ENCODE results near the gene KRTAP4-12.
"Not testable (repeated sequence)": the region's sequence is repeated elsewhere in the genome, so short reads cannot be mapped to it uniquely, and the experiment has no call there.

Gene KRTAP4-12

DNA sequence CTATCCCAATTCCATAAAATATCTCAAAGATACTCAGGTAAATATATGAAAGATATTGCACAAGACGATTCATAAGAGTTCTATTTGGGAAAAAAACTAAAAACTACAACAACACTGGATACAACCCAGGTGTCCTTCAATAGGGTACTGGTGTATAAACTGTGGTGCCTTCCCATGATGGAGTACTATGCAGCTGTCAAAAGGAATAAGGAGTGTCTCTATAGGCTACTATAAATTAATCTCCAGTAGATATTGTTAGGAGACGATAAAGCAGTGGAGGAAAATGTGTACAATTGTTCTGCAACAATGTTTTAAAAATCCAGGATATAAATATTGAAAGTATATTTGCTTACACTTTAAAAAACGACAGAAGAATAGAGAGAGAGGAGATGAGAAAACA, 2.4 kb upstream of the KRTAP4-12 start:
- no peak for DNase-seq (ENCODE audit: low spot score)

DNA sequence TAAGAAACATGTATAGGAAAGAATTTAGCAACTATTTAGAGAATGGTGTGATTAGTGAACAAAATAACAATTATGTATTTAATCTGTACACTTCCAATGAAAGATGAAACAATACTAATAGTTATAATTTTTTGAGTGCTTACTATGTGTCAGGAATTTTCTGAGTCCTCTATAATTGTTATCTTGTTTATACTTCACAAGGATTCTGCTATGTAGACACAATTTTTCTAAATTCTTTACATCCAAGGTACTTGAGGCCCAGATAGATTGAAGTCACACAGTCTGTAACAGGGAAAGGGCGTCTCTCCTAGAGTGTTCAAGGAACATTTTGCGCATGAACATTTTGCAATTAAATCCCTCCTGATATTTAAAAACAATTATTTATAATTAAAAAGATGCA, 1.1 kb upstream of the KRTAP4-12 start:
- no peak for DNase-seq (ENCODE audit: low spot score)

DNA sequence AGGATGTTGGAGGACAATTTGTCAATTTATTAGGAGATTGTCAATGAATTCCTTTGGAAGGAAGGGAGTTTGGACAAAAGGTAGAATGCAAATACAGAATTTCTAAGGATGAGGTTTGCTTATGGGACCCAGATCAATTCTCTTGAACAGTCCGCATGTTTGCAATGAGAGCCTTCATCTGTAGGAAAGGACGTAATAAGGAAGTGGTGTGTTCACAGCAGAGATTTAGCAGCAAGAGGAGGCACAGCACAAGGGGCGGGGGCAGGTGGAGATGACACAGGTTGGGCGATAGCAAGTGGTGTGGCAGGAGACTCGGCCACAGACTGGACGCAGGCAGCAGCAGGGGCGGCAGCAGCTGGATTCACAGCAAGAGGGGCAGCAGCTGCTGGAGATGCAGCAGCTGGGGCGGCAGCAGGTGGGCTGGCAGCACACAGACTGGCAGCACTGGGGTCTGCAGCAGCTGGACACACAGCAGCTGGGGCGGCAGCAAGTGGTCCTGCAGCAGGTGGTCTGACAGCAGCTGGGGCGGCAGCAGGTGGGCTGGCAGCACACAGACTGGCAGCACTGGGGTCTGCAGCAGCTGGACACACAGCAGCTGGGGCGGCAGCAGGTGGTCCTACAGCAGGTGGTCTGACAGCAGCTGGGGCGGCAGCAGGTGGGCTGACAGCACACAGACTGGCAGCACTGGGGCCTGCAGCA, 541 bp downstream of the KRTAP4-12 start:
- DNase-seq (ENCODE audit: low spot score) = not testable (repeated sequence)

DNA sequence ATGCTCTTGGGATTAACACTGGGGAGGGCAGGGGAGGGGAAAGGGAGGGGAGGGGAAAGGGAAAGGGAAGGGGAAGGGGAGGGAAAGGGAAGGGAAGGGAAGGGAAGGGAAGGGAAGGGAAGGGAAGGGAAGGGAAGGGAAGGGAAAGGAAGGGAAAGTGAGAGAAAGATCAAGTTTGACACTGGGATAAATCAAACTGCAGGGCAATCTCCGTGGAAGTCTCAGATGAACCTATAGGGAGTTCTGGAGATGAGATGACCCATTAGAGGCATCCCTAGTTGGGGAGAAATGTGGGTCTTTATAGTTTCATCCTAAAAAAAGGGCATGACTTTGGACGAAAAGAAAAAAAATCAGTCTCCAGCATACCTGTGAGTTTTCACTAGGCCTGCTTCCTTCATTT, 2.2 kb downstream of the KRTAP4-12 start:
- no peak for DNase-seq (ENCODE audit: low spot score)

DNA sequence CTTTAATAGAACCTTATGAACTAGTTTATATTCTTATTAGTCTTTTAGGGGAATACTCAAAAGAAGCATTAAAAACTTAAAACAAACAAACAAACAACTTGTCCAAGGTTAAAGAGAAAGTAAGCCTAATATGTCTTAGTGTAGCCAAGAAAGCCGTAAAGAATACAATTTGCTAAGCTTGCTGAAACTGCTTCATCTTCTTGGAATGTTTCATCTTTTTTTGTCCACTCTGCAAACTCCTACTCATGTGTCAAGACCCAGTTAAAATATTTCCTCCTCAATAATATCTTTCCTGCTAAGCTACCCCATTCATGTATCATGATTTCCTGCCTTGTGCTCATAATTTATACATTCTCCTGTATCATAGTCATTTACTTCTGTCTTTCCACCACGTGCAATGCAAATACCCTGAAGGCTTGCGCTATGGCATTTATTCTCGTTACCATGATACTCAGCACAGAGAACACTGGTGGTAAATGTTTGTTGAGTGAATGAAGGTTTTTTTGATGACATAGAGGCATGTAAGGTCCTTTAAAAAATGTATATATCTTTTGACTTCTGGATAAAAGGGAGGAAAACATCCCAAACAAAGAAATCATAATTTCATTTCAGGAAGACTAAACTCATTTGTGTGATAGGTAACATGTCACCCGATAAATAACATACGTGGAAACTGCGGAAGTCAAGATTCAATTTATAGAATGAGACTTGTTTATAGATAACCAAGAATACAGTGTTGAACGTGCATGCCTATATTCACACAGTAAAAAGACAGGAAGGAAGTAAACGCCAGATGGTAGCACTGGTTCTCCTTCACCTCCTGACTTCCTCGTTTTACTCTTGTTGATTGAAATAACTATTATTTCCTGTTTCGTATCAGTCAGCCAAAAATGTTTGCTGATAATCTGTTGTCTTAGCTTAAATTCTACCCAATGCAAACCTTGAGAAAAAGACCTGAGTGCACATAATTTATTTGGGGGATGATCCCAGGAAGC, 4.0 kb downstream of the KRTAP4-12 start:
- not testable (repeated sequence) for DNase-seq (ENCODE audit: low spot score)

DNA sequence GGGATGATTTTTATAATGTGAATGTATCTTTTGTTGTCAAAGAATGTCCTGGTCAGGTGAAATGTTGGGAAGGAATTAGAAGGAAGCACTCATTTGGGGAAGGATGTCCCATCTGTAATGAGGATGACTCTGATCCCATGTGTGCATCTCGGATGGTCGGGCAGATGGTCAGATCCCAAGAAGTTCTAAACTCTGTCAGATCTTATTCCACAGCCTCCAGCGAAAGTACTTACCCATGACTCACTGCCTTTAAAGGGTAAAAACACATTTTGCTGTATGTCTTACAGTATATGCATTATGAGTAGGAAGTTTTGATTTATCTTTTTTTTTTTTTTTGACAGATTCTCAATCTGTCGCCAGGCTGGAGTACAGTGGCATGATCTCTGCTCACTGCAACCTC, 5.3 kb downstream of the KRTAP4-12 start:
- no peak for DNase-seq (ENCODE audit: low spot score)

DNA sequence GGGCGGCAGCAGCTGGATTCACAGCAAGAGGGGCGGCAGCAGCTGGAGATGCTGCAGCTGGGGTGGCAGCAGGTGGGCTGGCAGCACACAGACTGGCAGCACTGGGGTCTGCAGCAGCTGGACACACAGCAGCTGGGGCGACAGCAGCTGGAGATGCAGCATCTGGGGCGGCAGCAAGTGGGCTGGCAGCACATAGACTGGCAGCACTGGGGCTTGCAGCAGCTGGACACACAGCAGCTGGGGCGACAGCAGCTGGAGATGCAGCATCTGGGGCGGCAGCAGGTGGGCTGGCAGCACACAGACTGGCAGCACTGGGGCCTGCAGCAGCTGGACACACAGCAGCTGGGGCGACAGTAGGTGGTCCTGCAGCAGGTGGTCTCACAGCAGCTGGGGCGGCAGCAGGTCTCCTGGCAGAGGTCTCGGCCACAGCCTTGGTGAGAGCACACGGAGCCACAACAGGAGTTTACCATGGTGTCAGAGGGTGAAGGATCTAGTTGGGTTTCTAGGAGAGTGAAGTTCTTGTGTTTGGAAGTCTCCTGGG, 6.1 kb downstream of the KRTAP4-12 start, which contains the start of gene KRTAP4-11:
TSS of gene KRTAP4-11 (minus strand) at position 528 of the 541 bp plus-strand sequence. CDS start at position 470, 58 bp downstream.
- not testable (repeated sequence) for DNase-seq (ENCODE audit: low spot score)

DNA sequence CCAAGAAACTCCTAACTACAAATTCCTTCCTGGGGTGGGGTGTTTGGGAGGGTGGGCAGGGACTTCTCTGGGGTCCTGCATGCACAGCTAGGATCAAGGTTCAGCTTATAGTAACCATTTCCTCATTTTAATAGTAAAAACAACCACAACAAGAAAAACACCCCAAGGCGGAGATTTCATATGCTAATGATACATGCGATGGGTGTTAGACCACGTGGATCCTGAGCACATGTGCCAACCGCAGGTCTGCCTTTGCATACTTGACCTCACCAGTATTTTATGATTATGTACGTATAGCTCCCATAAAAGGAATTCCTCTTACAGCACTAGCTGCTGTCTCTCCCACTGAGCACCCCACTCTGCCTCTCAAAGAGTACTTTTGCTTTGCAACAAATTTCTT, 7.7 kb downstream of the KRTAP4-12 start:
- no peak for DNase-seq (ENCODE audit: low spot score)

DNA sequence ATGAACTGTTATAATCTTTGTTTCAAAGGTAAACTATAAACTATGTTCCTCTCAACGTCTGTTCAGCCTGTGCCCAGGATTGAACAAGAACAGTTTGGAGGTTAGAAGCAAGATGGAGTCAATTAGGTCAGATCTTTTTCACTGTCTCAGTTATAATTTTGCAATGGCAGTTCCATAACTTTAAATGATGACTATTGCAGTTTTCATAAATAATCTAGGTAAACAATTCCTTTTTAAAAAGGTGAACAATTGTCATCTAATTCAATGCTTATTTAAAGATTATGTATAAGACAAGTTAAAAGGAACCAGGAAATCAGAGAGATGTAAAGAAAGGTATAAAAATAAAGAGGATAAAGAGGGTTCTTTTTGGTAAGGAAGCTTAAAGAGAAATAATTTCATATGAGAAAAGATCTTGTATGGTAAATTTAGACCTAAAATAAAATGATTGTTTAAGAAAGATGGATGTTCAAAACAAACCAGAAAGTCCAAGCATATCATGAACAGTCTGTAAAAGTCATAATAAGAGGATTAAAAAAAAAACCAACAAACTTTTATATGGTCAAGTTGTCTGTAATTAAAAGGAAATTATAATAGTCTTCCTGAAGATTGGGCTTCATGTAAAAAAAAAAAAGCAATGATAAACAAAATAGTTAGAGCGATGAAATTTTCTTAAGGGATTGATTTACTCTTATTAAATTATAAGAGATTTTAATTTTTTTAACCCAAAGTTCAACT, 12.7 kb downstream of the KRTAP4-12 start:
- DNase-seq (ENCODE audit: low spot score) = no peak

DNA sequence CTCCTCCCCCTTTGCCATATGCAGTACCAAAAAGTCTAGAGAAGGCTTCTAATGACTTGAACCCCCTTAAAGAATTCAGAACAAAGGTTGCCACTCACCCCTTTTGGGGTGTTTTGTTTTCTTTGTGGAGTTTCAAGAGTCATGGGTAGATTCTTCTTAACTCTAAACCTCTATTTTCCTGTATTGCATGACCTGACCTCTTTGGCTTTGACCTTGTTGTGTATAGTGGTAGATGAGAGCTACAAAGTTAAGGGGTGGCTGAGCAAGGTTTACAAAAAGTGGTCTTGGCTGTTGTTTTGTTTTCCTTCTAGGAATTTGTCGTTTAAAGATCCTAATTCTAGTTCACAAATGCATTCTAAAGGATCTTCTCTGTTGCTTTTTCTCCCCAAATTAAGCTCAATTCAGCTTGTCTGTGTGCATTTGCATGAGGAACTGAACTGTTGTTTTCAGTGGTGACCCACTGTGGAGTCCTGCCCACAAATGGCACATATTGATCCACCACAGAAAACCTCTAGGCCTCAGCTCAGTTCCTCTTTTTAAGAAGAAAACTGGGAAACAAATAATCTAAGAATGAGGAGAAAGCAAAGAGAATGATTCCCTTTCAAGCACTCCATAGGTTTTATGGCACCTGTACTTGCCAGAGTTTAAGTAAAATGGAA, 15.1 kb downstream of the KRTAP4-12 start:
- not testable (repeated sequence) for DNase-seq (ENCODE audit: low spot score)

DNA sequence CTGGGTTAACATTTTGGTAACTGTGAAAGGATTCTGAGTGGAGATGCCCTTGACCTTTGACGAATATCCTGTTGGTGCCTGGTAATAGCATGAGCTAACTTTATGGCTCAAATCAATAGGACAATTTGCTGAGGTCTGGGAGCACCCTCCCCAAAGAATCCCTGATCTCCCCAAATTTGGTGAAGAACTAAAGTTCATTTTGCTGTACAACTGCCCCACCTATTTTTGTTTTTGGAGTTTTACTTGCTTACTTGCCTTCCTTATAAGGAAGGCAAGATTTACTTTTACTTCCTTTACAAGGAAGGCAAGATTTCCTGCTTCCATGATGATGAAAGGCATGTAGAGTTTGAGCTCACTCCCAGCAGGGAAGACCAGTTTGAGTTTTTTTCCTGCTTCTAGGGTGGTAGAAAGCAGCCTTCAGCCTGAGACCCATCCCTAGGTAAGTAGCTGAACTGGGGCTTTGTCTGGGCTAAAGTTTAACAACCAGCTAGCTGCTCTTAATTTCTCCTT, 16.0 kb downstream of the KRTAP4-12 start:
- no peak for DNase-seq (ENCODE audit: low spot score)

DNA sequence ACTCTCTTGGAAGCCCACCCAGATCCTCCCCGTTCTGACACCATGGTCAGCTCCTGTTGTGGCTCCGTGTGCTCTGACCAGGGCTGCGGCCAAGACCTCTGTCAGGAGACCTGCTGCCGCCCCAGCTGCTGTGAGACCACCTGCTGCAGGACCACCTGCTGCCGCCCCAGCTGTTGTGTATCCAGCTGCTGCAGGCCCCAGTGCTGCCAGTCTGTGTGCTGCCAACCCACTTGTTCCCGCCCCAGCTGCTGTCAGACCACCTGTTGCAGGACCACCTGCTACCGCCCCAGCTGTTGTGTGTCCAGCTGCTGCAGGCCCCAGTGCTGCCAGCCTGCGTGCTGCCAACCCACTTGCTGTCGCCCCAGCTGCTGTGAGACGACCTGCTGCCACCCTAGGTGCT, 18.6 kb downstream of the KRTAP4-12 start, which contains the start of gene KRTAP4-9:
TSS of gene KRTAP4-9 (plus strand) at position 43 of the 400 bp plus-strand sequence. CDS start at position 43, 0 bp downstream.
- DNase-seq (ENCODE audit: low spot score) = not testable (repeated sequence)

DNA sequence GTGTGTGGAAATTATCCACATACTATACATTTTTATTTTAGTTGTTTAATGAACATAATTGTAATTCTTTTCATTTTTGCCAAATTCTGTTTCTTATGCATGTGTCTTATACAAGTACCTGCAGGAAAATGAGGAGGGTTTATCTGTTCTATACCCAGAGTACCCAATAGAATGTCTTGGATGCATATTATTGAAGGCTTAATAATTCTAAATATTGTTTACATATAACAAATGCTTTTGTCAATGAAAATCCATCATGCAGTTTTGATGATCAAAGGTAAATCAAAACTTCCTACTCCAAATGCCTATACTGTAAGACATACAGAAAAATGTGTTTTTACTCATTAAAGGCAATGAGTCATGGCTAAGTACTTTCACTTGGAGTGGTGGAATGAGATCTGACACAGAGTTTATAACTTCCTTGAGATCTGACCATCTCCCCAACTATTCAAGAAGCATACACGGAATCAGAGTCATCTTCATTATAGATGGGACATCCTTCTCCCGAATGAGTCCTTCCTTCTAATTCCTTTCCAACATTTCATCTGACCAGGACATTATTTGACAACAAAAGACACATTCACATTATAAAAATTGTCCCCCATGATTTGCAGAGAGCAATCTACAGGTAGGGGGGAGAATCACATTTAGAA, 19.5 kb downstream of the KRTAP4-12 start:
- not testable (repeated sequence) for DNase-seq (ENCODE audit: low spot score)

DNA sequence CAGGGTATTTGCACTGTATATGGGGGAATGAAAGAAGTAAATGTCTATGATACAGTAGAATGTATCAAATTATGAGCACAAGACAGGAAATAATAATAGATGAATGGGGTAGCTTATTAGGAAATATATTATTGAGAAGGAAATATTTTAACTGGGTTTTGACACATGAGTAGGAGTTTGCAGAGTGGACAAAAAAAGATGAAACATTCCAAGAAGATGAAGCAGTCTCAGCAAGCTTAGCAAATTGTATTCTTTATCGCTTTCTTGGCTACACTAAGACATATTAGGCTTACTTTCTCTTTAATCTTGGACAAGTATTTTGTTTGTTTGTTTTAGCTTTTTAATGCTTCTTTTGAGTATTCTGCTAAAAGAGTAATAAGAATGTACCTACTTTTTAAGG, 20.1 kb downstream of the KRTAP4-12 start:
- no peak for DNase-seq (ENCODE audit: low spot score)

DNA sequence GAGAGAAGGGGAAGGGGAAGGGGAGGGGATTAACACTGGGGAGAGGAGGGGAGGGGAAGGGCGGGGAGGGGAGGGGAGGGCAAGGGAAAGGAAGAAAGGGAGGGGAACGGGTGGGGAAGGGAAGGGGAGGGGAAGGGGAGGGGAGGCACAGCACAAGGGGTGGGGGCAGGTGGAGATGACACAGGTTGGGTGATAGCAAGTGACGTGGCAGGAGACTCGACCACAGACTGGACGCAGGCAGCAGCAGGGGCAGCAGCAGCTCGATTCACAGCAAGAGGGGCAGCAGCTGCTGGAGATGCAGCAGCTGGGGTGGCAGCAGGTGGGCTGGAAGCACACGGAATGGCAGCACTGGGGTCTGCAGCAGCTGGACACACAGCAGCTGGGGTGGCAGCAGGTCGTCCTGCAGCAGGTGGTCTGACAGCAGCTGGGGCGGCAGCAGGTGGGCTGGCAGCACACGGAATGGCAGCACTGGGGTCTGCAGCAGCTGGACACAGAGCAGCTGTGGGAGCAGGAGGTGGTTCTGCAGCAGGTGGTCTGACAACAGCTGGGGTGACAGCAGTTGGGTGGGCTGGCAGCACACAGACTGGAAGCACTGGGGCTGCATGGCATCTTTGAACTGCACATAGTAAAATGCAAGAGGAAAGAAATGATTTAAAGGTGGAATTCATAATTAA, 22.3 kb downstream of the KRTAP4-12 start, which contains the start of gene KRTAP4-16:
TSS of gene KRTAP4-16 (minus strand) at position 624 of the 674 bp plus-strand sequence. CDS start at position 624, 0 bp downstream.
- no peak for DNase-seq (ENCODE audit: low spot score)

DNA sequence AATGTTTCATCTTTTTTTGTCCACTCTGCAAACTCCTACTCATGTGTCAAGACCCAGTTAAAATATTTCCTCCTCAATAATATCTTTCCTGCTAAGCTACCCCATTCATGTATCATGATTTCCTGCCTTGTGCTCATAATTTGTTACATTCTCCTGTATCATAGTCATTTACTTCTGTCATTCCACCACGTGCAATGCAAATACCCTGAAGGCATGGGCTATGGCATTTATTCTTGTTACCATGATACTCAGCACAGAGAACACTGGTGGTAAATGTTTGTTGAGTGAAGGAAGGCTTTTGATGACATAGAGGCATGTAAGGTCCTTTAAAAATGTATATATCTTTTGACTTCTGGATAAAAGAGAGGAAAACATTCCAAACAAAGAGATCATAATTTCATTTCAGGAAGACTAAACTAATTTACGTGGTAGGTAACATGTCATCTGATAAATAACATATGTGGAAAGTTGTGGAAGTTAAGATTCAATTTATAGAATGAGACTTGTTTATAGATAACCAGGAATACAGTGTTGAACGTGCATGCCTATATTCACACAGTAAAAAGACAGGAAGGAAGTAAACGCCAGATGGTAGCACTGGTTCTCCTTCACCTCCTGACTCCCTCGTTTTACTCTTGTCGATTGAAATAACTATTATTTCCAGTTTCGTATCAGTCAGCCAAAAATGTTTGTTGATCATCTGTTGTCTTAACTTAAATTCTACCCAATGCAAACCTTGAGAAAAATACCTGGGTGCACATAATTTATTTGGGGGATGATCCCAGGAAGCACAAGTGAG, 24.1 kb downstream of the KRTAP4-12 start:
- DNase-seq (ENCODE audit: low spot score) = not testable (repeated sequence)

DNA sequence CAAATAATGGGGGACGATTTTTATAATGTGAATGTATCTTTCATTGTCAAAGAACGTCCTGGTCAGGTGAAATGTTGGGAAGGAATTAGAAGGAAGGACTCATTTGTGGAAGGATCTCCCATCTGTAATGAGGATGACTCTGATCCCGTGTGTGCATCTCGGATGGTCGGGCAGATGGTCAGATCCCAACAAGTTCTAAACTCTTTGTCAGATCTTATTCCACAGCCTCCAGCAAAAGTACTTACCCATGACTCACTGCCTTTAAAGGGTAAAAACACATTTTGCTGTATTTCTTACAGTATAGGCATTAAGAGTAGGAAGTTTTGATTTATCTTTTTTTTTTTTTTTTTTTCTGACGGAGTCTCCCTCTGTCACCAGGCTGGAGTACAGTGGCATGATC, 25.5 kb downstream of the KRTAP4-12 start:
- no peak for DNase-seq (ENCODE audit: low spot score)

DNA sequence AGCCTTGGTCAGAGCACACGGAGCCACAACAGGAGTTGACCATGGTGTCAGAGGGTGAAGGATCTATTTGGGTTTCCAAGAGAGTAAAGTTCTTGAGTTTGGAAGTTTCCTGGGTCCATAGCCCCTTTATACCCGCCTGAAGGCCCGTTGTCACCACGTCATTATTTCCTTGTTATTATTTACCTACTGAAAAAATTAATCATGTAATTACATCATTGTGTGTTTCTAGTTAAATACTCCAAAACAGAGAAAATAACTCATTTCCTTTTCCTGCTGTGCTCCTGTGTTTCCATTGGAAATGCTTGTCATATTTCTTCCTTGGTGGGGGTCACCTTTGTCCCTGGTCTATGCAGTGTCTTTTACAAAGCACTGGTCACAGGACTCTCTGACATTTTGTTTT, 25.9 kb downstream of the KRTAP4-12 start, which contains the start of gene KRTAP4-8:
TSS of gene KRTAP4-8 (minus strand) at position 101 of the 400 bp plus-strand sequence. CDS start at position 43, 58 bp downstream.
- DNase-seq (ENCODE audit: low spot score) = no peak

DNA sequence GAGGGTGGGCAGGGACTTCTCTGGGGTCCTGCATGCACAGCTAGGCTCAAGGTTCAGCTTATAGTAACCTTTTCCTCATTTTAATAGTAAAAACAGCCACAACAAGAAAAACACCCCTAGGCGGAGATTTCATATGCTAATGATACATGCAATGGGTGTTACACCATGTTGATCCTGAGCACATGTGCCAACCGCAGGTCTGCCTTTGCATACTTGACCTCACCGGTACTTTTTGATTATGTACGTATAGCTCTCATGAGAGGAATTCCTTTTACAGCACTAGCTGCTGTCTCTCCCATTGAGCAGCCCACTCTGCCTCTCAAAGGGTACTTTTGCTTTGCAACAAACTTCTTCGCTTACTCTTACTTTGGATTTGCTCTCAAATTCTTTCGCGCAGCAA, 27.9 kb downstream of the KRTAP4-12 start:
- no peak for DNase-seq (ENCODE audit: low spot score)
